Activated T-cell treated with anti-CD3 and anti-CD28 coated beads, Interleukin-2, amount 50 U/mL, for 1 hour (primary cell): Measurements from ENCODE around the gene CGB5.
A peak's percentile ranks its signal among the peaks of the same experiment; 100 is the strongest.
"Not testable (repeated sequence)": the region's sequence is repeated elsewhere in the genome, so short reads cannot be mapped to it uniquely, and the experiment has no call there.

Experiments used
- DNase-seq: peaks from one replicate; pipeline ENCODE4 v3.0.0-alpha.2; 2020

CGB5 gene

DNA sequence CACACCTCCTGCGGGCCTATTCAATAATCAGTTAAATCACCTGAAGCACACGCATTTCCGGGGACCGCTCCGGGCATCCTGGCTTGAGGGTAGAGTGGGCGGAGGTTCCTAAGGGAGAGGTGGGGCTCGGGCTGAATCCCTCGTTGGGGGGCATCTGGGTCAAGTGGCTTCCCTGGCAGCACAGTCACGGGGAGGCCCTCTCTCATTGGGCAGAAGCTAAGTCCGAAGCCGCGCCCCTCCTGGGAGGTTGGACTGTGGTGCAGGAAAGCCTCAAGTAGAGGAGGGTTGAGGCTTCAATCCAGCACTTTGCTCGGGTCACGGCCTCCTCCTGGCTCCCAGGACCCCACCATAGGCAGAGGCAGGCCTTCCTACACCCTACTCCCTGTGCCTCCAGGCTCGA, at the start of gene CGB5:
Gene CGB5 (plus strand): TSS at position 301 of the 400 bp plus-strand sequence. CDS start 362 bp downstream, outside the sequence.
- not testable (repeated sequence) for DNase-seq

- no peak for DNase-seq
Observed at GRCh38 chr19:48994035-48994386, 49.6 kb upstream of the CGB5 start.

GRCh38 chr19:48997972-48998371, 45.7 kb upstream of the CGB5 start:
- no peak for DNase-seq

DNA sequence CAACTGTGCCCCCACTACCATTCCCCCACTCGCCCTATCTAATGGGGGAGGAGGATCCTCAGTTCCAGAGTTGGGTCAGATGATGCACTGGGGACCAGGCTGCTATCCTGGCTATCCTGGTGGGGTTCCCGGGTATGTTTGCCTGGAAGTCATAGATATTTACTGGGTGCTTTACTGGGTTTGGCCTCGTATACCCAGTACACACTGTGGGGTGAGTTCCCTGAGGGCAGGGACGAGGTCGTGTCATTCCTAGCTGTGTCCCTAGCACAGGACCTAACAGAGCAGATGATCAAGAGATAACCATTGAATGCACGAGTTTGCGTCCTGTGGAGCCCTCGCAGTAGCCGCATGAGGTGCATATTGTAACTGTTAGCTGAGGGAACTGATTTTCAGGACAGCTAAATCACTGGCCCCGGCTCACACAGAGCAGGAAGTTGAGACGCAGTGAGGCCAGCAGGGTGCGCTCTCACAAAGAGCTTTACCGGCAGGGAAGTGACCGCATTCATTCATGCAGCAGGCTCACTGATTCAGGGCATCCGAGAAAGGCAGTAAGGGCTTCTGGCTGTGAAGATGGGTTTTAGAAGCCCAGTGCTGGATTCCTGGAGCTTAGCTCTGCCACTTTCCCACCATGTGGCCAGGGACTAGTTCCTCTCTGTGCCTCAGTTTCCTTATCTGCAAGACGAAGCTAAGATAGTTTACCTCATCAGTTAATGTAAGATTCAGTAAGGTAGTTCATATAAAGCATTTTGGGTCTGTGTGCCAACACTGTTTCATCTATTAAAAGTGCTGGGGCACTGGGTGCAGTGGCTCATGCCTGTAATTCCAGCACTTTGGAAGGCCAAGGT, 43.9 kb upstream of the CGB5 start:
- DNase-seq: peak; percentile 76

DNA sequence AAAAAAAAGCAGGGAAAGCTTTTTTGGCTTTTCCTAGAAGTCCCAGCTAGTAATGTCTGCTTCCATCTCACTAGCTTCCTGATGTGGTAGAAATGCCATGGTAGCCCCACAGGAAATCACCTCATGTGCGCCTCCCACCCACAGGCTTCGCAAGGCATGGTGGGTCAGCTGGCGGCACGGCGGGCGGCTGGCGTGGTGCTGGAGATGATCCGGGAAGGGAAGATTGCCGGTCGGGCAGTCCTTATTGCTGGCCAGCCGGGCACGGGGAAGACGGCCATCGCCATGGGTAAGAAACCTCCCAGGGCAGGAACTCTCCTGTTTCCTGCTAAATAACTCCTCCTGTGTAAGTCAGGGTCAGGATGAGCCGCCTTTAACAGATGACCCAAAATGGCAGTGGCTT, 39.5 kb upstream of the CGB5 start:
- no peak for DNase-seq

DNA sequence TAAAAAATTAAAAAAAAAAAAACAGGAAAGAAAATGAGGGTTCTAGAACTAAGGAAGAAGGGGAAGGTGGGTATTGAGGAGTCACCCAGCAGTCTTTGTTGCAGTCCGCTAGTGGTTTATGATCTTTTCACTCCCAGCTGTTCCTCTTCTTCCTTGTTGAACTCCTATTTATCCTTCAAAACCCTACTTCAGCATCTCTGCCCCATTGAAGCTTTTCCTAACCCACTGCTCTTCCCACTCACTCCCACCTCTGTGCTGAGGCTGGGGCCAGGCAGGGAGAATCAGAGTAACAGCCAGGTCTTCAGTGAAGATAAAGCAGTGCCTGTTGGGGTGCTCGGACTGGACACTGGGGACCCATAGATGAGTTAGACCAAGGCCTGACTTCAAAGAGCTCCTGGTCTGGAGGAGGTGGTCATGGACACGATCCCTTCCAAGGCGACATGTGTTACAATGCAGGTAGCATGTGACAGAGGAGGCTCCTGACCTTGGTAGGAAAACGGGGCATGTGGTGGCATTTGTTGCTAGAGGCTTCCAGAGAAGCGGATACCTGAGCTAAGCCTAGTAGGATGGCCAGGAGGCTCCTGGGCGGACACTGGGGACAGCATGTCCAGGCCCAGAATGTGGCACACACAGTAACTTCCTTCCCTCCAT, 38.6 kb upstream of the CGB5 start:
- DNase-seq: no peak

DNA sequence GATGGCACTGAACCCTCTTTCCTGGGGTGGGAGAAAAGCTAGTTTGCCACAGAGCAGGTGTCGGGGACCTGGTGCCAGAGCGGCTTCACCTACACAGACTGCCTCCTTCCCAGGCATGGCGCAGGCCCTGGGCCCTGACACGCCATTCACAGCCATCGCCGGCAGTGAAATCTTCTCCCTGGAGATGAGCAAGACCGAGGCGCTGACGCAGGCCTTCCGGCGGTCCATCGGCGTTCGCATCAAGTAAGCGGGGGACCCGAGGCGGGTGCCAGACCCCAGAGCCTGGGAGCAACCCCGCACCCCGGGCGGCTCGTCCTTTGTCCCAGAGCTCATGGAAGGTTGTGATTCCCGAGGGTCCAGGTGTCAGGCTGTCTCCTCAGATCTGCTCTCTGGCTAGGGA, 36.7 kb upstream of the CGB5 start:
- no peak for DNase-seq

- DNase-seq: no peak
Observed at GRCh38 chr19:49009828-49010227, 33.8 kb upstream of the CGB5 start.

DNA sequence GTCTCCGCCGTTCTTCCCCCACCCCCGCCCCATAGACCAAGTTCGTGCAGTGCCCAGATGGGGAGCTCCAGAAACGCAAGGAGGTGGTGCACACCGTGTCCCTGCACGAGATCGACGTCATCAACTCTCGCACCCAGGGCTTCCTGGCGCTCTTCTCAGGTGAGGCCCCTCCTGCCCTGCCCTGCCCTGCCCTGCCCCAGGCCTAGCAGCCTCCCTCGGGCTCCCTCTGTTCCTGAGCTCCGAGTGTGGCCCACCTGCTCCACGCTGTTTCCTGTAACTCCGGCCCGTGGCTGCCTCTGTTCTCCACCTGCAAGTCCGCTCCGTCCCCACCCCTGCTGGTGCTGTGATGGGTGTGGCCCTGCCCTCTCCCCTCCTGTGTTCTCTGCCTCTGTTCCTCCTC, 33.2 kb upstream of the CGB5 start:
- no peak for DNase-seq

DNA sequence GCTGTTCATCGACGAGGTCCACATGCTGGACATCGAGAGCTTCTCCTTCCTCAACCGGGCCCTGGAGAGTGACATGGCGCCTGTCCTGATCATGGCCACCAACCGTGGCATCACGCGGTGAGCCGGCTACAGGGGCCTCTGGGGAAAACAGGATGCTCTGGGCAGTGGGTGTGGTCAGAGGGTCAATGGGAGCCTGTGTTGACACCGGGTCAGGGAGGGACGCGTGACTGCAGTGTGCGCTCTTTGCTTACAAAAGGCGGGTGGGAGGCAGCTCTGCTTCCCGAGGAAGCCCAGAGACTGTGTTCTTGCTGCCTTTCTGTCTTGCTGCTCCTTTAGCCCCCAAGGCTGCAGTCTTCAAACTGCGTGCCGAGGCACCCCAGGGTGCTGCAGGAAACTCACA, 32.5 kb upstream of the CGB5 start:
- no peak for DNase-seq

GRCh38 chr19:49014123-49014869, 29.4 kb upstream of the CGB5 start:
- no peak for DNase-seq

DNA sequence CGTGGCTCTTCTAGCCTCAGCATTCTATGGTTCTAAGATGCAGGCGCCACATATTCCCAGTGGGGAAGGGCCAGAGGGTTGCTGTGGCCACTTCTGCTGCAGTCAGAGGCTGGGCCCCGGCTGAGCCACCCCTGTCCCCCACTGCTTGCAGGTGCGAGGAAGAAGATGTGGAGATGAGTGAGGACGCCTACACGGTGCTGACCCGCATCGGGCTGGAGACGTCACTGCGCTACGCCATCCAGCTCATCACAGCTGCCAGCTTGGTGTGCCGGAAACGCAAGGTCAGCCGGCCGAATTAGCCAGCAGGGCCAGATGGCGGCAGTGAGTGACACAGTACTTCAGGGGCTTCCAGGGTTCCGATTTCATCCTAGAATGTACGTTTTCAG, 28.8 kb upstream of the CGB5 start:
- no peak for DNase-seq

DNA sequence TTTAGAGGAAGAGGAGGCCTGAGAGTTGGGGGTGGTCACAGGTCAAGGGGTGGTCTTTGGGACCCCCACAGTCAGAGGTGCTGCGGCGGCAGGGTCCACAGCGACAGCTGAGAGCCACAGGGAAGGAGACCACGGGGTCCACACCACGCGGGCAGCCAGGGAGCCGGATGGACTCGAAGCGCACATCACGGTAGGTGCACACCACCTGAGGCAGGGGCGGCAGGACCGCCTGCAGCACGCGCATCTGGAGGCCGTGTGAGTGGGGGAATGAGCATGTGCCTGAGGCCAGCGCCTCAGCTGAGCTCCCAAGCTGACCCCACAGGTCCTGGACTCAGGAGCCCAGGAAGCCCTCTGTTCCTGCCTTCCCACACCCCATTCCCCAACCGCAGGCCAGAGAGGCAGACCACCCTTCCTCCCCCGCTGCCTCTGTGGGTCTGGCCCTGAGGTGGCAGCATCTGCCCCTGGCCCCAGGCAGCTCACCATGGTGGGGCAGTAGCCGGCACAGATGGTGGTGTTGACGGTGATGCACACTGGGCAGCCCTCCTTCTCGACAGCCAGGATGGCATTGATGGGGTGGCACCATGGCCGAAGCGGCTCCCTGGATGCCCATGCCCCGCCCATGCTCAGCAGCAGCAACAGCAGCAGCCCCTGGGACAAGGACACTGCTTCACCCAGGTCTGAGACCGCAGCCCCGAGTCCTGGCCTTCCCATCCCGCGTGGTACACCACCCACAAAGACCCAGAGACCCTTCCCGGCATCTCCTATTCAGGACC, 27.4 kb upstream of the CGB5 start:
- no peak for DNase-seq

GRCh38 chr19:49017041-49017665, 26.5 kb upstream of the CGB5 start, which contains the start of gene LHB:
TSS of gene LHB (minus strand) at chr19:49017091. CDS start at chr19:49017081, 10 bp downstream.
- no peak for DNase-seq

DNA sequence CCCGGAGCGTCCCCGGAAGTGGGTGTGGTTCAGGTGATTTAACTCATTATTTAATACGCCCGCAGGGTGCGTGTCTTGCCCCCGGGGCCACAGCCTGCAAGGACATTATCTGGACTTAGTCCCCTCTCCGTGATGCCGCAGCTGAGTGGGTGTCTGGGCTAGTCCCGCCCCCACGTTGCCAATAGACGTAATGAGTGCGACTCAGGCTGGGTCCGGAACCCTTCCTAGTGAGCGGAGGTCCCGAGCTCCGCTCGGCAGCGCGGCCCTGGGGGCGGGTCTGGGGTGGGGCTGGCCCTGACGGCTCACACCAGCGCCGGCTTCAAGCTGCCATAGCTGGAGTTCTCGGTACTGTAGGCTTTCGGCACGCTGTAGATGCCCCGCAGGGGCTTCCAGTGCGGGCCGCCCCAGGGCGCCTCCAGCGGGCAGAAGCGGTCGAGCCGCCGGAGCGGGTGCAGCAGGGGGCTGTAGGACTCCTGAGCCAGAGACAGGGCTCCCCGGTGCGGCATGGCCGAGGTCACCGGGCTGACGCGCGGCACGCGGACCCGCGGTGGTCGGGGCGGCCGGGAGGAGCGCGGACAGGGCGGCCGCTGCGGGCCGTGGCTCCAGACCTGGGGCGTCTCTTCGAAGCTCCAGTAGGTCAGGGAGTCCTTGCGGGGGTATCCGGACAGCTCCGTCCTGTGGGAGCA, 25.8 kb upstream of the CGB5 start:
- peak; percentile 81 for DNase-seq

DNA sequence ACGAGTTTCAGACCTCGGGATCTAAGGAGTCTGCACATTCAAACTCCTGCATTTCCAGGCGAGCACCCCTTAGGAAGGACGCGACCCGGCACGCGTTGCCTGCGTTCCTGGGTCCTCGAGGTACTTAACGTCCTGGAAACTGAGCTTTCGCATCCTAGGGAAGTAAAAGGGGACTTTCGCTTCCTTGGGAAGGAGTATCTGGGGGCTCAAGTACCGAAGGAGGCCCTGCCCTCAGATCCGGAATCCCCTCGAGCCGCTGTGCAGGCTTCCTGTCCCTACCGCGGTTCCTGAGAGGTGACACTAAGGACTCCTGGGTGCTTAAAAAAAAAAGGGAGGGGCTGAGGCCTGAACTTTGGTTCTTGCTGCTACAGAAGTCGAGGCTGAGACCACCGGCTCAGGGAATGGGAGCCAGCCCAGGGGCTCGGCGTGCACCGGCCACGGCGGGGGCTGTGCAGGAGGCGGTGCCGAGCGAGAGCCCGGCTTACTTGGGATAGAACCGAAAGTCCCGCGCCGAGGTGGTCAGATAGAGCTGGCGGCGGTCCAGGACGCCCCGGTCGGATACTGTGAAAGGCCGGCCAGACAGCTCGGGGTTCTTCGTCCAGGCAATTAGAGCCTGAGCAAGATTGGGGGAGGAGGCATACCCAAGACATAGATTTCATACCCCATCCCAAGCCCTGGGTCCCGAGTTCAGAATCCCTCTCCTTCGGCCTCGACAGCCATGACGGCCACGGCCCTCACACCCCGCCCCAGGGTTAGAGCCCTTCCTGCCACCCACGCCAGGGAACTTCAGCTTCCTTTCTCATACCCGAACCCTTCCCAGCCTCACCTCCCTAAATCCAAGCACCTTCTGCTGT, 25.0 kb upstream of the CGB5 start:
- peak; percentile 36 for DNase-seq

GRCh38 chr19:49019242-49019932, 24.3 kb upstream of the CGB5 start:
- DNase-seq: peak; percentile 78

DNA sequence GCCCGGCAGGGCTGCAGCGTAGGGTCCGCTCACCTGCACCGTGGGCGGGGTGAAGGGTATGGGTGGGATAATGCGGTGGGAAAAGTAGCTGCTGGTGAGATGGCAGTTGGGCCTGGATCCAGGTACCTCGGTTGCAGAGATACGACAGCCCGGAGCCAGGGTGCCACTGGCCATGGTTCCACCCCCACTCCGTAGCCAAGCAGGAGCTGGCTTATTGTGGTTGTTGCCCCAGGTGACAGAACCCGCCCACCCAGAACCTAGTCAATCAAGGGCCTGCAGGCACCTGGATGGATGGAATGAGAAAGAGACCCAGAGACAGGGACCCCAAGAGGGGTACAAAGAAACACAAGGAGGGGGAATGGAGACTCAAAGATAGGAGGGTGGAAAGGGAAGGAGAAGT, 23.3 kb upstream of the CGB5 start:
- no peak for DNase-seq

- no peak for DNase-seq
Observed at GRCh38 chr19:49020931-49021895, 22.4 kb upstream of the CGB5 start.
